ENCODE results near the gene ATXN2.
"Not testable (repeated sequence)": the region's sequence is repeated elsewhere in the genome, so short reads cannot be mapped to it uniquely, and the experiment has no call there.

Gene ATXN2

DNA sequence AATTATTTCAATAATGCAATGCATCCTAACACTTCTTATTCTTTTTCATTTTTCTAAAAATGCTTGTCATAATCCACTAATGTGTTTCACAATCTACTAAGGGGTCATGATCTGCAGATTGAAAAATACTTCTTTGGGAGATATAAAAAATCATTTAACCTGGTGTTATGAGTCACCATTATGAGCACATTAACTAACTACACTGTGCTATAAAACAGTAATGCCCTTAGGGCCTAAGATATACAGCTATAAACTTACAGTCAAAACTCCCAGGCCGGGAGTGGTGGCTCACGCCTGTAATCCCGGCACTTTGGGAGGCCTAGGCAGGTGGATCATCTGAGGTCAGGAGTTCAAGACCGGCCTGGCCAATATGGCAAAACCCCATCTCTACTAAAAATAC lies 14.2 kb downstream of the ATXN2 start:
- Histone ChIP-seq H3K9me3 (ENCODE audit: control insufficient read depth, low read length) (no peaks in the 10 kb centered on the region), H3K27me3 (ENCODE audit: control insufficient read depth, insufficient read depth, low read length) (no peaks in the 10 kb centered on the region), H3K9ac (no peak overlapping the region), H2AFZ (no peak overlapping the region), H3K79me2 (peaks cover 76% of the 10 kb centered on the region), H3K4me3 (ENCODE audit: low read depth, low read length) (no peak overlapping the region), H3K4me2 (ENCODE audit: low read length) (no peak overlapping the region), H3K36me3 (ENCODE audit: control insufficient read depth, insufficient read depth, low read length) (no peaks in the 10 kb centered on the region), H3K4me1 (no peaks in the 10 kb centered on the region), H3K27ac (no peak overlapping the region)
- TF ChIP-seq, protein P1, sequence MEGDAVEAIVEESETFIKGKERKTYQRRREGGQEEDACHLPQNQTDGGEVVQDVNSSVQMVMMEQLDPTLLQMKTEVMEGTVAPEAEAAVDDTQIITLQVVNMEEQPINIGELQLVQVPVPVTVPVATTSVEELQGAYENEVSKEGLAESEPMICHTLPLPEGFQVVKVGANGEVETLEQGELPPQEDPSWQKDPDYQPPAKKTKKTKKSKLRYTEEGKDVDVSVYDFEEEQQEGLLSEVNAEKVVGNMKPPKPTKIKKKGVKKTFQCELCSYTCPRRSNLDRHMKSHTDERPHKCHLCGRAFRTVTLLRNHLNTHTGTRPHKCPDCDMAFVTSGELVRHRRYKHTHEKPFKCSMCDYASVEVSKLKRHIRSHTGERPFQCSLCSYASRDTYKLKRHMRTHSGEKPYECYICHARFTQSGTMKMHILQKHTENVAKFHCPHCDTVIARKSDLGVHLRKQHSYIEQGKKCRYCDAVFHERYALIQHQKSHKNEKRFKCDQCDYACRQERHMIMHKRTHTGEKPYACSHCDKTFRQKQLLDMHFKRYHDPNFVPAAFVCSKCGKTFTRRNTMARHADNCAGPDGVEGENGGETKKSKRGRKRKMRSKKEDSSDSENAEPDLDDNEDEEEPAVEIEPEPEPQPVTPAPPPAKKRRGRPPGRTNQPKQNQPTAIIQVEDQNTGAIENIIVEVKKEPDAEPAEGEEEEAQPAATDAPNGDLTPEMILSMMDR (IDR thresholded peaks at IDR 0.05), result no peak

GRCh38 chr12:111583506-111583905 lies 15.6 kb downstream of the ATXN2 start:
- not testable (repeated sequence) for H2AFZ ChIP-seq; H3K4me3 ChIP-seq (ENCODE audit: low read depth, low read length); H3K4me2 ChIP-seq (ENCODE audit: low read length); H3K36me3 ChIP-seq (ENCODE audit: control insufficient read depth, insufficient read depth, low read length); H3K4me1 ChIP-seq; H3K9me3 ChIP-seq (ENCODE audit: control insufficient read depth, low read length); H3K27me3 ChIP-seq (ENCODE audit: control insufficient read depth, insufficient read depth, low read length); H3K27ac ChIP-seq; H3K9ac ChIP-seq
- peaks cover 81% of the 10 kb centered on the region for H3K79me2 ChIP-seq

- H3K4me2 ChIP-seq (ENCODE audit: low read length), result no peak overlapping the region
- H3K79me2 ChIP-seq, result peaks cover 85% of the 10 kb centered on the region
- no peak overlapping the region for H3K27ac ChIP-seq
- no peak overlapping the region for H3K9ac ChIP-seq
- no peaks in the 10 kb centered on the region for H3K9me3 ChIP-seq (ENCODE audit: control insufficient read depth, low read length)
- no peak overlapping the region for H3K4me3 ChIP-seq (ENCODE audit: low read depth, low read length)
- H3K27me3 ChIP-seq (ENCODE audit: control insufficient read depth, insufficient read depth, low read length), result no peaks in the 10 kb centered on the region
- TF ChIP-seq, protein P1 (IDR thresholded peaks at IDR 0.05), result no peak
- no peak overlapping the region for H2AFZ ChIP-seq
- H3K4me1 ChIP-seq, result no peaks in the 10 kb centered on the region
- no peaks in the 10 kb centered on the region for H3K36me3 ChIP-seq (ENCODE audit: control insufficient read depth, insufficient read depth, low read length)
Measured at GRCh38 chr12:111582133-111582747, 16.9 kb downstream of the ATXN2 start.

DNA sequence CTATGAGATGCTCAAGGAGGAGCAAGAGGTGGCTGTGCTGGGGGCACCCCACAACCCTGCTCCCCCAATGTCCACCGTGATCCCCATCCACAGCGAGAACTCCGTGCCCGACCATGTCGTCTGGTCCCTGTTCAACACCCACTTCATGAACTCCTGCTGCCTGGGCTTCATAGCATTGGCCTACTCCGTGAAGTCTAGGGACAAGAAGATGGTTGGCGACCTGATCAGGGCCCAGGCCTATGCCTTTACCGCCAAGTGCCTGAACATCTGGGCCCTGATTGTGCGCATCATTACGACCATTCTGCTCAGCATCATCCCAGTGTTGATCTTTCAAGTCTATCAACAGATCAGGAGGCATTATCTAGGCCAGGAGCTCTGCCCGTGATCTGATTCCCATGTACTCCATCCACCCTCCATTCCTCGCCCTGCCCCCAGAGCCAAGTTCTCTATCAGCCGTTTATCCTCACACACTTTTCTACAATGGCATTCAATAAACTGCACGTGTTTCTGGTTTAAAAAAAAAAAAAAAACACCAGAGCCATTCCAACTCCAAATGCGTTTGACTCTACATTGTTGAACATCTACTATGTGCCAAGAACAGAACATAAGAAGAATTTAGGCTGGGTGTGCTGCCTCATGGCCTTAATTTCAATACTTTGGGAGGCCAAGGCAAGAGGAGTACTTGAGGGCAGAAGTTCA lies 17.5 kb downstream of the ATXN2 start:
- TF ChIP-seq, protein P1 (IDR thresholded peaks at IDR 0.05), result no peak

GRCh38 chr12:111580737-111581136 lies 18.4 kb downstream of the ATXN2 start:
- Histone ChIP-seq H3K4me3 (ENCODE audit: low read depth, low read length) (no peak overlapping the region), H3K9me3 (ENCODE audit: control insufficient read depth, low read length) (no peaks in the 10 kb centered on the region), H3K4me1 (no peaks in the 10 kb centered on the region), H3K79me2 (peaks cover 83% of the 10 kb centered on the region), H3K27ac (no peak overlapping the region), H3K4me2 (ENCODE audit: low read length) (no peak overlapping the region), H3K9ac (no peak overlapping the region), H2AFZ (no peak overlapping the region), H3K27me3 (ENCODE audit: control insufficient read depth, insufficient read depth, low read length) (no peaks in the 10 kb centered on the region), H3K36me3 (ENCODE audit: control insufficient read depth, insufficient read depth, low read length) (no peaks in the 10 kb centered on the region)
- TF ChIP-seq, protein P1 (IDR thresholded peaks at IDR 0.05), result no peak

More for the DNA sequence above, 17.5 kb downstream of the ATXN2 start:
- no peak overlapping the region for H3K9ac ChIP-seq
- no peaks in the 10 kb centered on the region for H3K4me1 ChIP-seq
- no peak overlapping the region for H3K4me2 ChIP-seq (ENCODE audit: low read length)
- no peak overlapping the region for H2AFZ ChIP-seq
- no peak overlapping the region for H3K4me3 ChIP-seq (ENCODE audit: low read depth, low read length)
- H3K36me3 ChIP-seq (ENCODE audit: control insufficient read depth, insufficient read depth, low read length), result no peaks in the 10 kb centered on the region
- H3K27ac ChIP-seq, result no peak overlapping the region
- H3K27me3 ChIP-seq (ENCODE audit: control insufficient read depth, insufficient read depth, low read length), result no peaks in the 10 kb centered on the region
- H3K9me3 ChIP-seq (ENCODE audit: control insufficient read depth, low read length), result no peaks in the 10 kb centered on the region
- peaks cover 80% of the 10 kb centered on the region for H3K79me2 ChIP-seq
